Activated naive CD4-positive, alpha-beta T cell treated with anti-CD3 and anti-CD28 coated beads, Interleukin-2, amount 50 U/mL, for 24 hours (primary cell): Measurements from ENCODE around the gene UBE2V1.
"Not testable (repeated sequence)": the region's sequence is repeated elsewhere in the genome, so short reads cannot be mapped to it uniquely, and the experiment has no call there.

Source experiments
- H3K27ac Mint-ChIP-seq: one replicate; pipeline ENCODE4 v1.8.0; 2021; ENCODE audit warnings: mild to moderate bottlenecking, mixed read lengths
- H3K27me3 Mint-ChIP-seq: one replicate; pipeline ENCODE4 v1.8.0; 2021; ENCODE audit warnings: mixed read lengths
- H3K36me3 Mint-ChIP-seq: one replicate; pipeline ENCODE4 v1.8.0; 2021; ENCODE audit warnings: mixed read lengths
- H3K4me1 Mint-ChIP-seq: one replicate; pipeline ENCODE4 v1.8.0; 2021; ENCODE audit warnings: mixed read lengths
- H3K4me3 Mint-ChIP-seq: one replicate; pipeline ENCODE4 v1.8.0; 2021; ENCODE audit warnings: mild to moderate bottlenecking, mixed read lengths
- H3K9me3 Mint-ChIP-seq: one replicate; pipeline ENCODE4 v1.8.0; 2021; ENCODE audit warnings: mixed read lengths

UBE2V1 gene

DNA sequence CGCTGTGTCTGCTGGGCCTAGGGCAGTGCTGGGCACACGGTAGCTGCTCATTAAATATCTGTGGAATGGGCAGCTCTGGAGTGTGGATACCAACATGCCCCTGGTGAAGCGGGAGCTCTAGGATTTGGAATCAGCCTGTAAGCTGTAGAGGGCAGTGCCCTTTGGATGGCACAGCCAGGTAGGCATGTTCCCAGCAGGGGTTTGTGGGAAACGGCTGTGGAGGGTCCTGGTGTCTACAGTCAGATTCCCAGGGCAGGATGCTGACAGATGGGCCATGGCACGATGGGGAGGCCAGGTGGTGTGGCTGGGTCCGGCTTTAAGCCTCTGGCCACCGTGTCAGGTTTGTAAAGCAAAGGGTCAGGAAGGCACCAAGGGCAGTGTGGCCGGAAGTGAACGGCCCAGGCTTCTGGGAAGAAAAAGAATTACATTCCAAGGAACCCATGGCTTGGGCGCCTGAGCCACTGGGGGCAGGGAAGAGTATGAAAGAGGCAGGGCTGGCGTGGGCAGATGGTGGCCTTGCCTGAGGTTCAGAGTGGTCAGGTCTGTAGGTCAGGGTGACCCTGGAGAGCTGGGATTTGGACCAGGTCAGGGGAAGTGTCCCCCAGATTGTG lies 44.8 kb downstream of the UBE2V1 start:
- H3K4me3 Mint-ChIP-seq: no peak overlapping the region

DNA sequence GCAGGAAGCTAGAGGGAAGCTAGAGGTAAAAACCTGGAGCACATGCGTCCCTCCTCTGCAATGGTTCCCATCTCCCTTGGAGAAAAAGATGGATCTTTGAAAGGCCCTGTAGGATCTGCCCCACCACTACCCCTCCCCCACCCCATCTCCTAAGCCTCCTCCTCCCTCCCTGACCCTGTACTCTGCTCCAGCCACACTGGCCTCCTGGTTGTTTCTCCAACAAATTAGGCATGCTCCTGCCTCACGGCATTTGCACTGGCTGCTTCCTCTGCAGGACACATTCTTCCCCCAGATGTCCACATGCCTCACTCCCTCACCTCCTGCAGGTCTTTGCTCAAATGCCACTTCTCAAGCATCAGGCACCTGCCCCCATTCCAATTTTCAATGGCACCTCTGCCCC lies 45.5 kb downstream of the UBE2V1 start:
- H3K36me3 Mint-ChIP-seq: no peaks in the 10 kb centered on the region
- H3K4me3 Mint-ChIP-seq: no peak overlapping the region
- H3K9me3 Mint-ChIP-seq: no peaks in the 10 kb centered on the region
- H3K27ac Mint-ChIP-seq: no peak overlapping the region
- peaks cover 4% of the 10 kb centered on the region for H3K4me1 Mint-ChIP-seq
- H3K27me3 Mint-ChIP-seq: no peaks in the 10 kb centered on the region

More for the DNA sequence above, 44.8 kb downstream of the UBE2V1 start:
- H3K27ac Mint-ChIP-seq: no peak overlapping the region
- peaks cover 4% of the 10 kb centered on the region for H3K4me1 Mint-ChIP-seq
- H3K27me3 Mint-ChIP-seq: no peaks in the 10 kb centered on the region
- no peaks in the 10 kb centered on the region for H3K36me3 Mint-ChIP-seq
- no peaks in the 10 kb centered on the region for H3K9me3 Mint-ChIP-seq

DNA sequence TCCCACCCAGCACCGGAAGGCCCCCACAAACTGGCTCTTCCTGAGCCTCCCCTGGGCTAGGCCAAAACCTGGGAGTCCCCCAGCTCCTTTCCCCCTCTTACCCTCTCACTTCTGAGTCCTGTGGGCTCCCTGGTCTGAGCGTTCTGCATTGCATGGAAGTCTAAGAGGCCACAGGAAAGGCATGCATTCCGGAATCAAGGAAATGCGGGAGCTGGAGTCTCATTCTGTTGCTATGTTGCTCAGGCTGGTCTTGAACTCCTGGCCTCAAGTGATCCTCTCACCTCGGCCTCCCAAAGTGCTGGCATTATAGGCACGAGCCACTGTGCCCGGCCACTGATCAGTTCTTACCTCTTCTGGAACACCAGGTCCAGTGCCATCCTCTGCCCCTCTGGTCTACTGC lies 45.9 kb downstream of the UBE2V1 start:
- H3K27me3 Mint-ChIP-seq: no peaks in the 10 kb centered on the region
- H3K4me3 Mint-ChIP-seq: no peak overlapping the region
- H3K9me3 Mint-ChIP-seq: no peaks in the 10 kb centered on the region
- no peaks in the 10 kb centered on the region for H3K36me3 Mint-ChIP-seq
- H3K27ac Mint-ChIP-seq: no peak overlapping the region
- peaks cover 4% of the 10 kb centered on the region for H3K4me1 Mint-ChIP-seq

DNA sequence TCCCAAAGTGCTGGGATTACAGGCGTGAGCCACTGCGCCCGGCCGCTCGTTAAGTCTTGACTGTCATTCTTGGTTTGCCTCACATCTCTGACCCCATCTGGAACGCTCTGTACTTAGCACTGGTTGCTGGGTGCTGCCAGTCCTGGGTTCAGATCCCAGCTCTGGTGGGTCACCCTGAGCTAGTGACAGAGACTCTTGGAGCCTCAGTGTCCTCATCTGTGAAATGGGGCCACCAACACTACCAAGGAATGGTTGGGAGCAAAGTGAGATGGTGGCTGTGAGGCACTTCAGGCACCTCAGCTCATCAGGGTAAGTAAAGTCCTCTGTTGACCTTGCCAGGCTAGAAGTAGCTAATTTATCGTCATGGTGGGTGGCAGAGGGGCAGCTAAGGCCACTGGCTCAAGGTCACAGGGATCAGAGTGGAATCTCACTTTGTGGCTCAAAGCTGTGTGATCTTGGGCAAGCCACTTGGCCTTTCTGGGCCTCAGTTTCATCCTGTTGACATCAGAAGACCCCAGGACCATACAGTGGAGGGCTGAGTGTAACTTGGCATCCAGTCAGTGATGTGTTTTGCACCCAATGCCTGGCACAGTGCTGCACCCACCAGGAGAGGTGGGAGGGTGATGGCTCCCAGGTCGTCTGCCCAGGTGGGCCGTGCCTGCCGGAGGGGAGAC lies 46.7 kb downstream of the UBE2V1 start:
- peaks cover 1% of the 10 kb centered on the region for H3K4me1 Mint-ChIP-seq
- H3K4me3 Mint-ChIP-seq: no peak overlapping the region
- no peaks in the 10 kb centered on the region for H3K36me3 Mint-ChIP-seq
- H3K9me3 Mint-ChIP-seq: no peaks in the 10 kb centered on the region
- H3K27me3 Mint-ChIP-seq: no peaks in the 10 kb centered on the region
- no peak overlapping the region for H3K27ac Mint-ChIP-seq

DNA sequence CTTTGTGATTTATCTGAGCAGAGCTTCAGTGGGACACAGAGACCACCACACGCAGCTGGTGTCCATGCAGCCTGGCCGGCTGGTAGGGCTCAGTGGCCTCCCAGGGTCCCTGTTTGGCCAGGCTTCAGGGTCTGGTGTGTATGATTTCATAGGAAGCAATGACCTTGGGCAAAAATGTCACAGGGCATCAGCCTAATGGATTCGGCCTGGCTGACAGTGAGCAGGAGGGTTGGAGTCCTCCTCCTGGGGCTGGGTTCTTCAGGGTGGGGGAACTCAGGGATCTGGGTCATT lies 47.7 kb downstream of the UBE2V1 start:
- Mint-ChIP-seq H3K27me3 (no peaks in the 10 kb centered on the region), H3K36me3 (no peaks in the 10 kb centered on the region), H3K27ac (no peak overlapping the region), H3K9me3 (no peaks in the 10 kb centered on the region), H3K4me3 (no peak overlapping the region), H3K4me1 (no peaks in the 10 kb centered on the region)

DNA sequence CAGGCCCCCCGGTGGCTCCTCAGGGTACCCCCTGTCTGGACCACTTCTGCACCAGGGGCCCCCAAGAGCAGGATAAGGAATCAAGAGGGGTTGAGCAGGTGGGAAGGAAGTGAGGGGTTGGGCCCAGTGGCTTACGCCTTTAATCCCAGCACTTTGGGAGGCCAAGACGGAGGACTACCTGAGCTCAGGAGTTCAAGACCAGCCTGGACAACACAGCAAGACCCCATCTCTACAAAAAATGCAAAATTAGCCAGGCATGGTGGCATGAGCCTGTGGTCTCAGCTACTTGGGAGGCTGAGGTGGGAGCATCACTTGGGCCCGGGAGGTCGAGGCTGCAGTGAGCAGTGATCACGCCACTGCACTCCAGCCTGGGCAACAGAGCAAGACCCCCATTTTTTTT lies 49.2 kb downstream of the UBE2V1 start:
- H3K4me3 Mint-ChIP-seq, H3K4me1 Mint-ChIP-seq, H3K36me3 Mint-ChIP-seq, H3K27ac Mint-ChIP-seq, H3K9me3 Mint-ChIP-seq, H3K27me3 Mint-ChIP-seq: not testable (repeated sequence)

DNA sequence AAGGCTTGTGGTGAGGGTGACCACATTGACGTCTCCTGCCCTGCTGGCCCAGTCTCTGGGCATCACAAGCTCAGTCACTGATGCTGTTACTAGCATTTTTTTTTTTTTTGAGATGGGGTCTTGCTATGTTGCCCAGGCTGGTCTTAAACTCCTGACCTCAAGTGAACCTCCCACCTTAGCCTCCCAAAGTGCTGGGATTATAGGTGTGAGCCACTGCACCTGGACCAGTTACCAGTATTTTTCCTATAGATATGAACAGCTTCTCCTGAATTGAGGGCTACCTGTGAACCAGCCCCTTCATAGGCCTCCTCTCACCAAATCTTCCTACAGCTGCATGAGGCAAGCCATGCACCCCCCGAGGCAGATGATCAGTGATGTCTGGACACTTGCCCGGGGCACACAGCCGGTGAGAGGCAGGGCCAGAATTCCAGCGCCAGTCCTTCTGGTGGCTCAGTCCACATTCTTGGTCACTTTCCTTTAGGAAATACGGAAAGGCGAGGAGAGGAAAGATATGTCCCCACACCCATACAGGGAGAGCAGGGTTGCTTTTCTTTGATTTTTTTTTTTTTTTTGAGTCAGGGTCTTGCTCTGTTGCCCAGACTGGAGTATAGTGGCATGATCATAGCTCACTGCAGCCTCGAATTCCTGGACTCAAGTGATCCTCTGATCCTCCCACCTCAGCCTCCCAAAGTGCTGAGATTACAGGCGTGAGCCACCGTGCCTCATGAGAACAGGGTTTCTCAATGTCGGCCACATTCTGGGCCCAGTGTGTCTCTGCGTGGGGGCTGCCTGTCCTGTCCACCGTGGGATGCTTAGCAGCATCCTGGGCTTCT lies 50.7 kb downstream of the UBE2V1 start:
- Mint-ChIP-seq H3K27ac (no peak overlapping the region), H3K36me3 (no peaks in the 10 kb centered on the region), H3K27me3 (no peaks in the 10 kb centered on the region), H3K9me3 (no peaks in the 10 kb centered on the region), H3K4me1 (no peaks in the 10 kb centered on the region), H3K4me3 (no peak overlapping the region)

DNA sequence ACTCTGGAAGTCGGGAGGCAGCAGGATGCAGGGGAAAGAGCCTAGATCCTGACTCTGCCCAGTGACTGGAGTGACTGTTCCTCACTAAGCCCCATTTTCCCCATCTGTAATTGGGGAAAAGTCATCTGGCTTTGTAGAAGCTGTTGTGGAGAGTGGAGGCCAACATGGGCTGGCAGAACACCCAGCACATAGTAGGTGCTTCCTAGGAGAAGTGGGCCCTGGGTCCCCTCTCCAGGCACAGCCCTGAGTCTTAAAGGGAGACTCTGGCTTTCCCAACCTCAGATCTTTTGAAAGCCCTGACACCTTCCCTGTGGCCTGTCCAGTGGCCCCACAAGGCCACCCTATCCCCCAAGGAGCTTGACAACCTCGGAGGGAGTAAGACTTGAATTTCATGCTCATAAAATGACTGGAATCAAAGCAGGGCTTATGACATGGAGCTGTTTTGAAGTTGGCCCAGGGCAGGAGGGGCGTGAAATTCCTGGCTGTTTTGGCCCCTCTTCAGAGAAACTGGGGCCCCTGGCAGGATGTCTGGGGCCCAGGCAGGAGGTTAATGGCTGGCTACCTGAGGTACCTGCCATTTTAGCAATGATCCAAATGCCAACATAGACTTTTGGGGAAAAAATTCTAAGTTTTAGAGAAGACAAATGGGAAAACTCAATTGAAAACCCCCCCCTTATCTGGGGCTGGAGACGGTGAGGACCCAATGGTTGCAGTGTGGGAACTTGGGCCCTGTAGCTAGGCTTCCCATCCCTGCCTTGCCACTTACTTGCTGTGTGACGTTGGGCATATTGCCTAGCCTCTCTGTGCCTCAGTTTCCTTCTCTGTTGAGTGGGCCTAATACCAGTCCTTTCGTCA lies 51.6 kb downstream of the UBE2V1 start:
- H3K27ac Mint-ChIP-seq: no peak overlapping the region
- H3K36me3 Mint-ChIP-seq: no peaks in the 10 kb centered on the region
- H3K27me3 Mint-ChIP-seq: no peaks in the 10 kb centered on the region
- H3K4me3 Mint-ChIP-seq: no peak overlapping the region
- H3K4me1 Mint-ChIP-seq: no peaks in the 10 kb centered on the region
- H3K9me3 Mint-ChIP-seq: no peaks in the 10 kb centered on the region

DNA sequence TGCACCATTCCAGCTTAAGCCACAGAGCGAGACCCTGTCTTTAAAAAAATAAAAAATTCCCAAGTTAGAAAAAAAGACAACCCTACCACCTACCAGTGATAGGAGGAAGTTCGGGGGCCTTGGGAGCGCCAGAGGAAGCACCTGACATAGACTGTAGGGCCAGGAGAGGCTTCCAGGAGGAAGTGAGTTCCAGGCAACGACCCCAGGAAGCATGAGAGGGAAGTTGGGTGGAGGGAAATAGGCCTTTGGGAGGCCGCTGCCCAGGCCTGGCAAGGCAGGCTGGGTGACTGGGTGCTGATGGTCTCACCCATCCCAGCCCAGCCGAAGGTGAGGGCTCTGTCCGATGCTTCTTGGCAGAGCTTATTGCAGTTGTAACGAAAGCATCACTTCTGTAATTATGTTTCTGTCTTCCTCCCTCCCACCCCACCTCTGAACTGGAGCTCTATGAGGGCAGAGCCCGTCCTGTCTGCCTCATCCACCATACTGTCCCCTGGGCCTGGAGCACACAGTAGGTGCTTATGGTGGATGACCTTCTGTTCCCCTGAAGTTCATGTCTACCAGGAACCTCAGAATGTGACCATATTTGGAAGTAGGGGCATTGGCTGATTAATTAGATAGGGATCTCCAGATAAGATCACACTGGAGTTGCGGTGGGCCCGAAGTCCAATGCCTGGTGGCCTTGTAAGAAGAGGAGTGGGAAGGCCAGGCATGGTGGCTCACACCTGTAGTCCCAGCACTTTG lies 54.1 kb downstream of the UBE2V1 start:
- no peak overlapping the region for H3K4me3 Mint-ChIP-seq
- no peaks in the 10 kb centered on the region for H3K27me3 Mint-ChIP-seq
- no peak overlapping the region for H3K27ac Mint-ChIP-seq
- H3K9me3 Mint-ChIP-seq: no peaks in the 10 kb centered on the region
- H3K4me1 Mint-ChIP-seq: no peaks in the 10 kb centered on the region
- H3K36me3 Mint-ChIP-seq: no peaks in the 10 kb centered on the region

DNA sequence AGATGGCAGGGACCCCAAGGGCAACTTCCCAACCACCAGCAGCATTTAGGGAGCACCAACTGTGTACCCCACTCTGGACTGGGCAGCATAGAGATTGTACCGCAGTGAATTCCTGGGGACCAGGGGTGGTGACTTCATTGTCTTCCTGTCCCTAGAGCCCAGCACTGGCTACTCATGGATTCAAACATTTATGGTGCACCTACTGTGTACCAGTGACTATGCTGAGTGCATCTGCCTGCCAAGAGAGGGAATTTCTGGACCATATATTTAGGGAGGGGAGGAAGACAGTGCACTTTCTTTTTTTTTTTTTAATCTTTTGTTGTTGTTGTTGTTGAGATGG lies 55.3 kb downstream of the UBE2V1 start:
- Mint-ChIP-seq H3K27me3 (no peaks in the 10 kb centered on the region), H3K9me3 (no peaks in the 10 kb centered on the region), H3K4me3 (no peak overlapping the region), H3K36me3 (no peaks in the 10 kb centered on the region), H3K27ac (peak overlapping the region; percentile 65), H3K4me1 (no peaks in the 10 kb centered on the region)

DNA sequence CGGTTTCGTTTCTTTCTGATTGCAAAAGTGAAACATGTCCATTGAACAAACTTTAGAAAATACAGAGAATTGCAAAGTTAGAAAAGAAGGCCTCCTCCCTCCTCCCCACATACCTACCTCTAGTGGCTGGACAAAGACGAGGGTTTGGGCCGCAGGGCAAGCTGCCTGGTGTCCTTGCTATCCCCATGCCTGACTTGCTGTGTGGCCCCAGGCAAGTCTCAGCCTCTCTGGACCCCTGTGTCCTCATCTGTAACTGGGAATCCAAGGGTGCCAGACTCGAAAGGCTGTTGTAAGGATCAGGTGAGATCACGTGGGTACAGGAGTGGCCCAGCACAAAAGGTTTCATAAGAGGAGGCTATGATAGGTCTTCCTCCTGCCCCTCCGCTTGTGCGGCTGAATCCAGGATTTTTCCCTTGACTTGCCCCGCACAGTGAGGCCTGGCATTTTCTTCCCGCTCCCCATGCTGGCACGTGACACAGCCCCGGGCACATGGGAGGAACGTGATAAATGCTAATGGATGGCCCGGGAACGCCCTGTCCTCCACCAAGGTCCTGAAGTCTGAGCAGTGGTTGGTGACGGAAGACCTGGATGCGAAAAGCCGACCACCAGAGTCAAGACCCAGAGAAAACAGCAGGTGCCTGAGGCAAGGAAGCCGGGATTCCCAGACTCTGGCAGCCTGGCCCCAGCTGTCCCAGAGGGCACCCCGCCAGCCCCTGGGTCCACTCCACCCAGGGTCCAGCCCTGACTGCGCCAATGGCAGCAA lies 55.8 kb downstream of the UBE2V1 start:
- no peaks in the 10 kb centered on the region for H3K36me3 Mint-ChIP-seq
- H3K27me3 Mint-ChIP-seq: no peaks in the 10 kb centered on the region
- H3K9me3 Mint-ChIP-seq: no peaks in the 10 kb centered on the region
- no peak overlapping the region for H3K27ac Mint-ChIP-seq
- no peak overlapping the region for H3K4me3 Mint-ChIP-seq
- no peaks in the 10 kb centered on the region for H3K4me1 Mint-ChIP-seq

DNA sequence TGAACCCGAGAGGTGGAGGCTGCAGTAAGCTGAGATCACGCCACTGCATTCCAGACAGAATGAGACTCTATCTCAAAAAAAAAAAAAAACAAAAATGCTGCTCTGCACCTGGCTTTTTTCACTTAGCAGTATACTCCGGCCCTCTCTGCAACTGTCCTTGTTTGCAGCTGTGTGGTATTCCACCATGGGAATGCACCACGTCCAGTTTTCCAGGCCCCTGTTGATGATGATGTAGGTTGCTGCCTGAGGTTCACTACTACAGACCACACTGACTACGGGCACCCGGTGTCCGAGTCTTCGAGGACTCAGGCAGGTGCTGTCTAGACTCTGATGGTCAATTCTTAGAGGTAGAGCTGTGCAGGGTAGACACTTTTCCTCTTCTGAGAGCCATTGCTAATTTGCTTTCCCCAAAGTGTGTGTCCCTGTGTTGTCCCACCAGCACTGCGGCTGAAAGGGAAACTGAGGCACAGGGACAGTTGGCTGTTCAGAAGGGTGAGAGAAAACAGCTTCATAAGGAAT lies 56.5 kb downstream of the UBE2V1 start:
- Mint-ChIP-seq H3K4me1 (no peaks in the 10 kb centered on the region), H3K27me3 (no peaks in the 10 kb centered on the region), H3K36me3 (no peaks in the 10 kb centered on the region), H3K27ac (no peak overlapping the region), H3K9me3 (no peaks in the 10 kb centered on the region), H3K4me3 (no peak overlapping the region)

DNA sequence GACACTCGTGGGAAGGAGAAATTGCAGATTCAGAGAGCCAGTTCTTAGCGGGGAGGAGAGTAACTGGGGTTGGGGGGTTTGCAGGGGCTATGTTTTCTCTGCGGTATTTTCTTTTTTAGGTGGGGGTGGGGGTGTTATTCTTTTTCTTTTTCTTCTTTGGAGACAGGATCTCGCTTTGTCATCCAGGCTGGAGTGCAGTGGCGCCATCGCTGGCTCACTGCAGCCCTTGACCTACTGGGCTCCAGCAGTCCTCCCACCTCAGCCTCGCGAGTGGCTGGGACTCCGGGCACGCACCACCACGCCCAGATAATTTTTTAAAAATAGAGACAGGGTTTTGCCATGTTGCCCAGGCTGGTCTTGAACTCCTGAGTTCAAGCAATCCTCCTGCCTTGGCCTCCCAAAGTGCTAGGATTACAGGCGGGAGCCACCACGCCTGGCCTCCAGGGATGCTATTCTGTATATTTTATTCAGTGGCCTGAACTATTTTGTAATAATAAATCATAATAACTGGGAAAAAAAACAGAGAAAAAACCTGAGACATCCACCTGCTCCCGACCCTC lies 57.3 kb downstream of the UBE2V1 start:
- H3K27ac Mint-ChIP-seq: no peak overlapping the region
- no peaks in the 10 kb centered on the region for H3K4me1 Mint-ChIP-seq
- no peak overlapping the region for H3K4me3 Mint-ChIP-seq
- H3K27me3 Mint-ChIP-seq: no peaks in the 10 kb centered on the region
- no peaks in the 10 kb centered on the region for H3K9me3 Mint-ChIP-seq
- no peaks in the 10 kb centered on the region for H3K36me3 Mint-ChIP-seq
